ENCODE data around the gene THADA. TPM values are rescaled to one million over a fixed set of nuclear protein-coding genes. Genes with fewer than 3 reads are reported as not detected.

The THADA gene
- total RNA-seq, 2 experiments from 2014 or later: 31.2 to 32.3 TPM

GRCh38 chr2:43268066-43268953, 327.5 kb downstream of the THADA start:
- 0 out of 2 replicates have a peak, but pooled peaks cover 4% of the 10 kb centered on the region for H3K36me3 ChIP-seq (ENCODE audit: insufficient read depth, low read length)
- H2AFZ ChIP-seq (ENCODE audit: low read length): no peak overlapping the region
- H3K4me3 ChIP-seq (ENCODE audit: low read depth, low read length, poor library complexity, severe bottlenecking): no peak overlapping the region
- H3K79me2 ChIP-seq (ENCODE audit: insufficient read depth, low read depth, low read length): no peaks in the 10 kb centered on the region
- BruUV-seq (replicated peaks): no TSS peak
- no peak overlapping the region for H3K4me2 ChIP-seq (ENCODE audit: low read length)
- no peaks in the 10 kb centered on the region for H4K20me1 ChIP-seq (ENCODE audit: insufficient read depth, low read length)
- intact Hi-C loops (cut with micrococcal nuclease; ENCODE audit: unreplicated experiment): no loop called here
- POLR2A ChIA-PET: no interaction called here
- H3K9me2 ChIP-seq (ENCODE audit: insufficient read depth, low read length): no peaks in the 10 kb centered on the region
- TF ChIP-seq, protein P1, sequence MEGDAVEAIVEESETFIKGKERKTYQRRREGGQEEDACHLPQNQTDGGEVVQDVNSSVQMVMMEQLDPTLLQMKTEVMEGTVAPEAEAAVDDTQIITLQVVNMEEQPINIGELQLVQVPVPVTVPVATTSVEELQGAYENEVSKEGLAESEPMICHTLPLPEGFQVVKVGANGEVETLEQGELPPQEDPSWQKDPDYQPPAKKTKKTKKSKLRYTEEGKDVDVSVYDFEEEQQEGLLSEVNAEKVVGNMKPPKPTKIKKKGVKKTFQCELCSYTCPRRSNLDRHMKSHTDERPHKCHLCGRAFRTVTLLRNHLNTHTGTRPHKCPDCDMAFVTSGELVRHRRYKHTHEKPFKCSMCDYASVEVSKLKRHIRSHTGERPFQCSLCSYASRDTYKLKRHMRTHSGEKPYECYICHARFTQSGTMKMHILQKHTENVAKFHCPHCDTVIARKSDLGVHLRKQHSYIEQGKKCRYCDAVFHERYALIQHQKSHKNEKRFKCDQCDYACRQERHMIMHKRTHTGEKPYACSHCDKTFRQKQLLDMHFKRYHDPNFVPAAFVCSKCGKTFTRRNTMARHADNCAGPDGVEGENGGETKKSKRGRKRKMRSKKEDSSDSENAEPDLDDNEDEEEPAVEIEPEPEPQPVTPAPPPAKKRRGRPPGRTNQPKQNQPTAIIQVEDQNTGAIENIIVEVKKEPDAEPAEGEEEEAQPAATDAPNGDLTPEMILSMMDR (conservative IDR thresholded peaks at IDR 0.05; ENCODE audit: low read length): no peak
- DNase-seq (ENCODE audit: low spot score): no peak
- H3K9me3 ChIP-seq (ENCODE audit: low read length): no peaks in the 10 kb centered on the region
- H3K4me1 ChIP-seq (ENCODE audit: insufficient read depth, low read length, poor library complexity, severe bottlenecking): no peaks in the 10 kb centered on the region
- CTCF ChIA-PET (ENCODE audit: unreplicated experiment): no interaction called here
- no peak overlapping the region for H3K27ac ChIP-seq (ENCODE audit: low read depth, low read length, poor library complexity, severe bottlenecking)

DNA sequence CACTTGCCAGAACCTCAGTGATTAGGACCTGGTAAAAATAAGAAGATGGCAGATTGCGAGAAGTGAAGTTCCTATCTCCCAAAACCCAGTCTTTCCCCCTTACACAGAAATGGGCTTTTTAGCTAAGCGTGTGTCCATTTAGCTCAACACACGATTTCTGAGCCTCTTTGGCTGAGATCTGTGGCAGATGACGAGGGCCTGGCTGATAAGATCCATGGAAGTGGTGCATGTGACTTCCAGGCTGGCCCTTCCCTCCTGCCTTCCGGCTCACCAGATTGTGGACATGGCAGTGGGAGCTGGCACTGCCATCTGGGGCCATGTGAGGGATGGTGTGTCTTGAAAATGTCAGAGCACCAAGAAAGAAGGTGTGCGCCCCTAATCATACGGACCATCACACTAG, 328.5 kb downstream of the THADA start:
- Histone ChIP-seq H3K79me2 (ENCODE audit: insufficient read depth, low read depth, low read length) (no peaks in the 10 kb centered on the region), H3K4me1 (ENCODE audit: insufficient read depth, low read length, poor library complexity, severe bottlenecking) (no peaks in the 10 kb centered on the region), H3K36me3 (ENCODE audit: insufficient read depth, low read length) (0 out of 2 replicates have a peak, but pooled peaks cover 4% of the 10 kb centered on the region), H3K9me3 (ENCODE audit: low read length) (no peaks in the 10 kb centered on the region), H3K4me3 (ENCODE audit: low read depth, low read length, poor library complexity, severe bottlenecking) (no peak overlapping the region), H3K9me2 (ENCODE audit: insufficient read depth, low read length) (no peaks in the 10 kb centered on the region), H2AFZ (ENCODE audit: low read length) (no peak overlapping the region), H3K4me2 (ENCODE audit: low read length) (no peak overlapping the region), H3K27ac (ENCODE audit: low read depth, low read length, poor library complexity, severe bottlenecking) (no peak overlapping the region), H4K20me1 (ENCODE audit: insufficient read depth, low read length) (no peaks in the 10 kb centered on the region)
- CTCF ChIA-PET (ENCODE audit: unreplicated experiment): interaction anchor here (0.6 kb wide), 1 partner anchor 156 kb away, joined by 3 read pairs; no protein-coding TSS in a partner anchor
- TF ChIP-seq, protein P1 (conservative IDR thresholded peaks at IDR 0.05; ENCODE audit: low read length): no peak
- BruUV-seq (replicated peaks): no TSS peak
- intact Hi-C loops (cut with micrococcal nuclease; ENCODE audit: unreplicated experiment): no loop called here
- POLR2A ChIA-PET: no interaction called here
- DNase-seq (ENCODE audit: low spot score): no peak

GRCh38 chr2:43266711-43267111, 329.1 kb downstream of the THADA start:
- H3K9me2 ChIP-seq (ENCODE audit: insufficient read depth, low read length): no peaks in the 10 kb centered on the region
- no TSS peak for BruUV-seq (replicated peaks)
- no peak overlapping the region for H3K27ac ChIP-seq (ENCODE audit: low read depth, low read length, poor library complexity, severe bottlenecking)
- POLR2A ChIA-PET: no interaction called here
- H3K4me2 ChIP-seq (ENCODE audit: low read length): no peak overlapping the region
- H3K79me2 ChIP-seq (ENCODE audit: insufficient read depth, low read depth, low read length): no peaks in the 10 kb centered on the region
- intact Hi-C loops (cut with micrococcal nuclease; ENCODE audit: unreplicated experiment): no loop called here
- H2AFZ ChIP-seq (ENCODE audit: low read length): no peak overlapping the region
- no peaks in the 10 kb centered on the region for H3K4me1 ChIP-seq (ENCODE audit: insufficient read depth, low read length, poor library complexity, severe bottlenecking)
- no peak overlapping the region for H3K4me3 ChIP-seq (ENCODE audit: low read depth, low read length, poor library complexity, severe bottlenecking)
- no peak for DNase-seq (ENCODE audit: low spot score)
- no peak for TF ChIP-seq EZH2phosphoT487 (IDR thresholded peaks at IDR 0.05; ENCODE audit: borderline replicate concordance, low read depth, low read length)
- TF ChIP-seq, protein P1 (conservative IDR thresholded peaks at IDR 0.05; ENCODE audit: low read length): no peak
- no peaks in the 10 kb centered on the region for H3K9me3 ChIP-seq (ENCODE audit: low read length)
- H4K20me1 ChIP-seq (ENCODE audit: insufficient read depth, low read length): no peaks in the 10 kb centered on the region
- H3K36me3 ChIP-seq (ENCODE audit: insufficient read depth, low read length): 0 out of 2 replicates have a peak, but pooled peaks cover 4% of the 10 kb centered on the region
- CTCF ChIA-PET (ENCODE audit: unreplicated experiment): interaction anchor here (0.6 kb wide), 1 partner anchor 157 kb away, joined by 3 read pairs; no protein-coding TSS in a partner anchor

Data from OCI-LY7 (cell line).